Ectodermal cell (in vitro differentiated cells): Measurements from ENCODE around the gene UTP4.
A peak's percentile ranks its signal among the peaks of the same experiment; 100 is the strongest.
"Not testable (repeated sequence)": the region's sequence is repeated elsewhere in the genome, so short reads cannot be mapped to it uniquely, and the experiment has no call there.

ENCODE experiments used
- H3K27ac ChIP-seq: 2 replicates; pipeline ENCODE4 v1.7.0; 2013; ENCODE audit warnings: mild to moderate bottlenecking, low read depth, low read length; ENCODE audit not compliant: insufficient read depth, poor library complexity, severe bottlenecking
- H3K27me3 ChIP-seq: 2 replicates; pipeline ENCODE4 v1.7.0; 2013; ENCODE audit warnings: mild to moderate bottlenecking, low read length; ENCODE audit not compliant: insufficient read depth, control insufficient read depth, poor library complexity, severe bottlenecking
- H3K36me3 ChIP-seq: one replicate; pipeline ENCODE4 v1.7.0; 2013; ENCODE audit warnings: low read length; ENCODE audit not compliant: control insufficient read depth, insufficient read depth
- H3K4me1 ChIP-seq: one replicate; pipeline ENCODE4 v1.7.0; 2013; ENCODE audit warnings: low read length; ENCODE audit not compliant: control insufficient read depth, insufficient read depth
- H3K4me3 ChIP-seq: 2 replicates; pipeline ENCODE4 v1.7.0; 2013; ENCODE audit warnings: low read depth, low read length, control low read depth; ENCODE audit not compliant: insufficient read depth
- H3K9me3 ChIP-seq: 2 replicates; pipeline ENCODE4 v1.7.0; 2013; ENCODE audit warnings: mild to moderate bottlenecking, low read length, moderate library complexity; ENCODE audit not compliant: control insufficient read depth
- WGBS, 2 experiments: methylation state at CpG; one replicate each; pipeline ENCODE4 v1.1.7; 2013; ENCODE audit warnings: missing lambda C conversion rate in 2 of 2; 5-methylcytosine and 5-hydroxymethylcytosine counted together

Gene UTP4

DNA sequence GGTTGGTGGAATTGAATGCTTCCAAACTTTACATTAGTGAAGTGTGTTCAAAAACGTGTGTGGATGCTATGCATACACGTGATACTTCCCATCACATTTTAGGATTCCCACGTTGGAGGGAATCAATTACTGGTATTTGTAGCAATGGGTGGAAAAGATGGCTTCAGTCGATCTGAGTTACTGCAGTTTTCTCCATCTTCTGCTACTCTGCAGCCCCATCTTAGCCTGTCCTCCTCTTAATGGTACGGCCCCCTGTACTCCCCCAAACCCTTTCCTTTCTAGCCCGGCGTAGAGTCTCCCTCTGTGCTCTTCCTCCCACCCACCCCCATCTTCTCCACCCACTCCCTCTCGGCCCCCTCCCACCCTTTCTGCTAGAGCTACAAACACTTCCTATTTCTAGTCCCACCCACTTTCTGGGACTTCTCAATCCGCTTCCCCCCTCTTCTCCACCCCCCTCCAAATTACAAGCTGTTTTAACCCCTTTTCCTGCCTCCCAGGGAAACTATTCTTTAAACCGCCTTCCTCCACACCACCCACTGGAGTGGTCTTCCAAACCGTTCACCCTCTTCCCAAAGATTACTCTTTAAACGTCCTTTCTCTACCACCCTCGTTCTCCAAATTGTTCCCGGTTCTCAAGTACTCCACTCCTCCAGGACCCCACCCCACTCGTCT lies 1.1 kb upstream of the UTP4 start:
- H3K4me3 ChIP-seq = peak overlapping the region; percentile 84
- peak overlapping the region; percentile 90 for H3K27ac ChIP-seq
- 1 to 2% methylated on average over 15 of the region's 15 CpGs for WGBS, 2 experiments
- H3K27me3 ChIP-seq = no peaks in the 10 kb centered on the region
- peaks cover 16% of the 10 kb centered on the region for H3K4me1 ChIP-seq
- no peaks in the 10 kb centered on the region for H3K36me3 ChIP-seq
- H3K9me3 ChIP-seq = no peaks in the 10 kb centered on the region

DNA sequence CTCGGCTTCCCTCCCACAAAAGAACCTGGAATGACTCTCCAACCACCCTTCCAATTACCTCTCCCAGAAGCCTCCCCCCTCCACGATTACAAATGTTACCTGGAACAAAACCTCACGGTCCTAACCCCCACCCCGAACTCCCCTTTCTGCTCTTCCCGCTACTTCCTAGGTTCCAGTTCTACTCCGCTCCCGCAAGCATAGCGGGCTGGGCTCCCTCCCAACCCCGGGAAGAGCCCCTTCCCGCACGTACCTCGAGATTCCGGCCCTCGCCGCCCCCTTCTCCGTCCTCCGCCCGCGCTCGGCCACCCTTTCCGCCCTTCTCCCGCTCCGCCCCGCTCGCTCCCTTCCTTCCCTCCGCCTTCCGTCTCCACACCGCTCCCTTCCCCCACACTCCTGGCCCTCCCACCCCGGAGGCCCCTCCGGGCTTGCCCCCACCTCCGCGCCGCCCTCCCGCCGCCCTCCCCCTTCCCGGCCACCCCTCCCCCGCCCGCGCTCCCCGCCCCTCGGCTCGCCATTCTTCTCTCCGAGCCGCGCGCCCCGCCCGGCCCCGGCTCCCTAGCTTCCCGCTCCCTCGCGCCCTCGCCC lies 518 bp upstream of the UTP4 start:
- H3K27me3 ChIP-seq = no peaks in the 10 kb centered on the region
- no peaks in the 10 kb centered on the region for H3K36me3 ChIP-seq
- H3K27ac ChIP-seq = peak overlapping the region; percentile 94
- WGBS, 2 experiments = 0% methylated on average over 41 to 50 of the region's 53 CpGs
- peaks cover 16% of the 10 kb centered on the region for H3K4me1 ChIP-seq
- peak overlapping the region; percentile 84 for H3K4me3 ChIP-seq
- no peaks in the 10 kb centered on the region for H3K9me3 ChIP-seq

DNA sequence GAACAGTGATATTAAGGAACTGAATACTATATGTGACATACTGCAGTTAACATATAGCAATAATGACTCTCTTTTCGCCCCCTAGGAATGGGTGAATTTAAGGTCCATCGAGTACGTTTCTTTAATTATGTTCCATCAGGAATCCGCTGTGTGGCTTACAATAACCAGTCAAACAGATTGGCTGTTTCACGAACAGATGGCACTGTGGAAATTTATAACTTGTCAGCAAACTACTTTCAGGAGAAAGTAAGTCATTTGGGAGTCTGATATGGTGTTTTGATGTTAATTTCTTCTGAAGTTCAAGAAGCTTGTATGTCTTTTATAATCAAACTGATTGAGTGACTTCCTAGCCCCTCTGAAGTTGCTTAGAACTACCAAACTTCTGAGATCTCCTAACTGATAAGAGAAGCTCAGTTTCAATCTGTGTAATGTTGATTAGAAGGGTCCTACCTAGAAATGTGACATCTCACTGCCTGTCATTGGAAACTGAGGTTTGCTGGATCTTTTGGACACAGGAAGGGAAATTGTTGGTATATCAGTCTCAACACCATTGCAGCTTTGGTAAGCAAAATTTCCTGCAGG lies 1.0 kb downstream of the UTP4 start:
- peak overlapping the region; percentile 84 for H3K4me3 ChIP-seq
- peaks cover 16% of the 10 kb centered on the region for H3K4me1 ChIP-seq
- peaks cover 10% of the 10 kb centered on the region for H3K36me3 ChIP-seq
- no peaks in the 10 kb centered on the region for H3K9me3 ChIP-seq
- H3K27ac ChIP-seq = no peak overlapping the region
- H3K27me3 ChIP-seq = no peaks in the 10 kb centered on the region
- WGBS, 2 experiments = 76 to 80% methylated on average over 5 of the region's 5 CpGs

DNA sequence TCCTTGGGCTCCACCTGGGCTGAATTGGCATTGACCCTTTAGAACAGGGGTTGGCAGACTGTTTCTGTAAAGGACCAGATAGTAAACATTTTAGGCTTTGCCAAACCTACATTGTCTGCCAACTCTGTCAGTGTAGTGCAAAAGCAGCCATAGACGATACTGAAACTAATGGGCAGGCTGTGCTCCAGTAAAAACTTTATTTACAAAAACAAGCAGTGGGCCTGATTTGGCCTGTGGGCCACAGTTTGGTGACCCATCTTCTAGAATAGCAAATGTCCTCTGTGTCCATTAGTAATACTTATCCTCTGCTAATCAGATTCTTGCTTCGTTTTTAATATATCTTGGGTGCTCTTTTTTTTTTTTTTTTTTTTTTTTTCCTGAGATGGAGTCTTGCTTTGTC lies 6.2 kb downstream of the UTP4 start:
- Histone ChIP-seq H3K4me3 (no peak overlapping the region), H3K9me3 (no peaks in the 10 kb centered on the region), H3K4me1 (peaks cover 6% of the 10 kb centered on the region), H3K36me3 (peaks cover 48% of the 10 kb centered on the region), H3K27ac (no peak overlapping the region), H3K27me3 (no peaks in the 10 kb centered on the region)
- 95 to 97% methylated on average over 2 of the region's 2 CpGs for WGBS, 2 experiments

DNA sequence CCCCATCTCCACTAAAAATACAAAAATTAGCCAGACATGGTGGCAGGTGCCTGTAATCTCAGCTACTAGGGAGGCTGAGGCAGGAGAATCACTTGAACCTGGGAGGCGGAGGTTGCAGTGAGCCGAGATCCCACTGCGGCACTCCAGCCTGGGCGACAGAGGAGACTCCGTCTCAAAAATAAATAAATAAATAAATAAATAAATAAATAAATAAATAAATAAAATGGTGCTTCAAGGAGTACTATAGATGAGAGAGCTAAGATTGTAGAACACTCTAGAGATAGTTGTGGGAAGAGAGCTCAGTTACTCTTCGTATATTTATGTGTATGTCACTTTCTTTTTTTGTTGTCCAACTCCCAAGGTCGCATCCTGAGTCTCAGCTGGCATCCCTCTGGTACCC lies 7.0 kb downstream of the UTP4 start:
- not testable (repeated sequence) for H3K4me3 ChIP-seq, H3K9me3 ChIP-seq, H3K4me1 ChIP-seq, H3K27ac ChIP-seq, H3K27me3 ChIP-seq
- WGBS, 2 experiments = 98% methylated on average over 4 of the region's 7 CpGs
- H3K36me3 ChIP-seq = peaks cover 55% of the 10 kb centered on the region

DNA sequence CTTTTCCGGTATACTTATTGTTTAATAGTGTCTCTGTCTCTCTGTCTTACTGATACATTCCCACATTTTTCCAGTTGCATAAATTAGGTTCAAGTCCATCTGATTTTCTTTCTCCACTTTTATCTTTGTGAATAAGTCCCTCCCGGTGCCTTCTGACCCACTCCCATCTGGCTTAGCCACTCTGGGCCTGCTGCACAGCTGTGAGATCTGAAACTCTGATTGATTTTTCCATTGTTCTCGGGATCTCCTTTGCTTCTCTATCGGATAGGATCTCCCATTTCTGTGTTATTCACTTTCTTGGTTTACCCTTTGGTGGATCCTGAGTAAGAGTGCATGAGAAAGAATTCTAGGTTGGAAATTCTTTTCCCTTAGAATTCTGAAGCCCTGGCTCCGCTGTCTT lies 8.6 kb downstream of the UTP4 start:
- H3K36me3 ChIP-seq = peaks cover 58% of the 10 kb centered on the region
- no peaks in the 10 kb centered on the region for H3K4me1 ChIP-seq
- no peak overlapping the region for H3K27ac ChIP-seq
- WGBS, 2 experiments = 96 to 99% methylated on average over 5 of the region's 5 CpGs
- H3K27me3 ChIP-seq = no peaks in the 10 kb centered on the region
- no peak overlapping the region for H3K4me3 ChIP-seq
- no peaks in the 10 kb centered on the region for H3K9me3 ChIP-seq

DNA sequence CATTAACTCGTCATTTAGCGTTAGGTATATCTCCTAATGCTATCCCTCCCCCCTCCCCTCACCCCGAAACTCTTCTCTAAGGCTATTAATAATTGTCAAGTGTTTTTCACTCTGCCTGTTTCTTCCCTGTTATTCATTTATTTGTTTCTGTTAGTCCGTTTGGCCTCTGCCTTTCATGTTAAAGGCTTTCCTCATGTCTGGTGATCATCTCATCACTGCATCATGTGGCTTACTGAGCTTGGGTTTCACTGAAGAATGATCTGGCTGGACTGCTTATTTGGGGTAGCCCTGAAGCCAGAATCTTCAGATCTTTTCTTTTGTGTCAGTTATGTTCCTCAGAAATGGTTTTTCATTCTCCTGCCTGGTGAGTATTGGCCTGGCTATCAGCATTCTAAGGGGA lies 9.5 kb downstream of the UTP4 start:
- 92 to 99% methylated on average over 4 of the region's 4 CpGs for WGBS, 2 experiments
- no peak overlapping the region for H3K4me3 ChIP-seq
- H3K36me3 ChIP-seq = peaks cover 58% of the 10 kb centered on the region
- no peaks in the 10 kb centered on the region for H3K4me1 ChIP-seq
- H3K9me3 ChIP-seq = no peaks in the 10 kb centered on the region
- no peaks in the 10 kb centered on the region for H3K27me3 ChIP-seq
- no peak overlapping the region for H3K27ac ChIP-seq

DNA sequence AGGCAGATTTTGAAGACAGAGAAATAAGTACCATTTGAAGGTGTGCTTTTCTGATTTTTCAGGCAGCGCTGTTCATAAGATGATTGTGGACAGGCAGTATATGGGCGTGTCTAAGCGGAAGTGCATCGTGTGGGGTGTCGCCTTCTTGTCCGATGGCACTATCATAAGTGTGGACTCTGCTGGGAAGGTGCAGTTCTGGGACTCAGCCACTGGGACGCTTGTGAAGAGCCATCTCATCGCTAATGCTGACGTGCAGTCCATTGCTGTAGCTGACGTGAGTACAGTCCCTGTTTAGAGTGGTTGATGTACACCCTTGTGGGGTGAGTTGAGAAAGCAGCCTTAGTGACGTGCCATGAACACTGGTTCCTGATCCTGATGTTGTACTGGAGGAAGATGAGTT lies 10.7 kb downstream of the UTP4 start:
- Histone ChIP-seq H3K9me3 (no peaks in the 10 kb centered on the region), H3K27me3 (no peaks in the 10 kb centered on the region), H3K4me1 (no peaks in the 10 kb centered on the region), H3K4me3 (no peak overlapping the region), H3K36me3 (peaks cover 52% of the 10 kb centered on the region), H3K27ac (no peak overlapping the region)
- 96 to 97% methylated on average over 11 of the region's 11 CpGs for WGBS, 2 experiments

DNA sequence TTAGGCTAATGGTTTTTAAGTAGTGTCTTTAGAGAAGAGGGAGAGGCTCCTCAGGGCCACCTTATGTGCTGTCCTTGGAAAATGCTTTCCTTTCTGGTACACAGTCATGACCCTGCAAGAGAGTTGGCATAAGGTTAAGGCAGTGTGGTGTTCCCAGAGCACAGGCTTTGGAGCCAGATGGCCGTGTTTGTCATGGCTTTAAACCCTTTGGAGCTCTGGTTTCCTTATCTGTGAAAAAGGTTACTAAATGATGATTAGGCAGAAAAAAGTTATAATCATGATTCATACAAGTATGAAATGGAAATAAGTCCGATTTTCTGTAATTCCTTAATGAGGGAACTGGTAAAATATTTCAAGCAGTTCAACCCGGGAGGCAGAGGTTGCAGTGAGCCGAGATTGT lies 13.2 kb downstream of the UTP4 start:
- Histone ChIP-seq H3K27me3 (no peaks in the 10 kb centered on the region), H3K4me3 (no peak overlapping the region), H3K27ac (no peak overlapping the region), H3K36me3 (peaks cover 42% of the 10 kb centered on the region), H3K4me1 (no peaks in the 10 kb centered on the region), H3K9me3 (no peaks in the 10 kb centered on the region)
- 95 to 96% methylated on average over 4 of the region's 4 CpGs for WGBS, 2 experiments

DNA sequence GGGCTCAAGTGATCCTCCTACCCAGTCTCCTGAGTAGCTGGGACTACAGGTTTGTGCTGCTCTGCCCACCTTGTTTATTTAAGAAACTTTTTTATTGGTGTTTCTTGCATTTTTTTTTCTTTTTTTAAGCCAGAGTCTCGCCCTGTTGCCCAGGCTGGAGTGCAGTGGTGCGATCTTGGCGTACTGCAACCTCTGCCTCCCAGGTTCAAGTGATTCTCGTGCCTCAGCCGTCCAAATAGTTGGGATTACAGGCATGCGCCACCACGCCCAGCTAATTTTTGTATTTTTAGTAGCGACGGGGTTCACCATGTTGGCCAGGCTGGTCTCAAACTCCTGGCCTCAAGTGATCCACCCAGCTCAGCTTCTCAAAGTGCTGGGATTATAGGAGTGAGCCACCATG lies 17.2 kb downstream of the UTP4 start:
- not testable (repeated sequence) for H3K4me3 ChIP-seq, H3K9me3 ChIP-seq, H3K27me3 ChIP-seq, H3K27ac ChIP-seq, H3K4me1 ChIP-seq
- H3K36me3 ChIP-seq = peaks cover 33% of the 10 kb centered on the region
- 94 to 96% methylated on average over 9 of the region's 9 CpGs for WGBS, 2 experiments
